ENCODE results near the gene PTCH2. TPM values are rescaled to one million over a fixed set of nuclear protein-coding genes. Genes with fewer than 3 reads are reported as not detected.

The PTCH2 gene
- total RNA-seq, 1 experiment from 2014 or later = 0.83 TPM

DNA sequence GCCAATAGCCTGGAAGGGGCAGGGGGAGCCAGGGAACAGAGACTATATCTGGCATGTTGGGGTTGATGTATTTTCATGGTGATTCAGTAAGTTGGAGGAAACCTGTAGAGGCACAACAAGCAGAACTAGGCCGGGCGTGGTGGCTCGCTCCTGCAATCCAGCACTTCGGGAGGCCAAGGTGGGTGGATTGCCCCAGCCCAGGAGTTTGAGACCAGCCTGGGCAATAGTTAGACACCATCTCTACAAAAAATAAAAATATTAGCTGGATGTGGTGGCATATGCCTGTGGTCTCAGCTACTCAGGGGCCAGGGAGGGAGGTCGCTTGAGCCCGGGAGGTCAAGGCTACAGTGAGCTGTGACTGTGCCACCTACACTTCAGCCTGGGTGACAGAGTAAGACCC, 10.1 kb upstream of the PTCH2 start:
- no peaks in the 10 kb centered on the region for H3K9me2 ChIP-seq (ENCODE audit: insufficient read depth)
- H3K27me3 ChIP-seq (ENCODE audit: insufficient read depth, low read depth) = no peaks in the 10 kb centered on the region
- intact Hi-C loops (cut with micrococcal nuclease; ENCODE audit: unreplicated experiment) = no loop called here
- TF ChIP-seq EZH2 (IDR thresholded peaks at IDR 0.05; ENCODE audit: low read depth) = no peak
- TF ChIP-seq, protein P1, sequence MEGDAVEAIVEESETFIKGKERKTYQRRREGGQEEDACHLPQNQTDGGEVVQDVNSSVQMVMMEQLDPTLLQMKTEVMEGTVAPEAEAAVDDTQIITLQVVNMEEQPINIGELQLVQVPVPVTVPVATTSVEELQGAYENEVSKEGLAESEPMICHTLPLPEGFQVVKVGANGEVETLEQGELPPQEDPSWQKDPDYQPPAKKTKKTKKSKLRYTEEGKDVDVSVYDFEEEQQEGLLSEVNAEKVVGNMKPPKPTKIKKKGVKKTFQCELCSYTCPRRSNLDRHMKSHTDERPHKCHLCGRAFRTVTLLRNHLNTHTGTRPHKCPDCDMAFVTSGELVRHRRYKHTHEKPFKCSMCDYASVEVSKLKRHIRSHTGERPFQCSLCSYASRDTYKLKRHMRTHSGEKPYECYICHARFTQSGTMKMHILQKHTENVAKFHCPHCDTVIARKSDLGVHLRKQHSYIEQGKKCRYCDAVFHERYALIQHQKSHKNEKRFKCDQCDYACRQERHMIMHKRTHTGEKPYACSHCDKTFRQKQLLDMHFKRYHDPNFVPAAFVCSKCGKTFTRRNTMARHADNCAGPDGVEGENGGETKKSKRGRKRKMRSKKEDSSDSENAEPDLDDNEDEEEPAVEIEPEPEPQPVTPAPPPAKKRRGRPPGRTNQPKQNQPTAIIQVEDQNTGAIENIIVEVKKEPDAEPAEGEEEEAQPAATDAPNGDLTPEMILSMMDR (conservative IDR thresholded peaks at IDR 0.05) = no peak
- no TSS peak for BruUV-seq (replicated peaks)
- H2AFZ ChIP-seq = no peak overlapping the region
- H3K9me3 ChIP-seq (ENCODE audit: insufficient read depth, low read depth) = no peaks in the 10 kb centered on the region
- H3K36me3 ChIP-seq (ENCODE audit: low read depth) = no peaks in the 10 kb centered on the region
- no peak overlapping the region for H3K27ac ChIP-seq
- ChIA-PET CTCF (no interaction called here), POLR2A (ENCODE audit: unreplicated experiment) (interaction anchor here (0.6 kb wide), 1 partner anchor 74 kb away, joined by 3 read pairs; no protein-coding TSS in a partner anchor)
- H4K20me1 ChIP-seq (ENCODE audit: insufficient read depth) = no peaks in the 10 kb centered on the region
- H3K4me2 ChIP-seq = no peak overlapping the region
- H3K4me1 ChIP-seq (replicated peaks; ENCODE audit: insufficient read depth) = no peaks in the 10 kb centered on the region
- no peaks in the 10 kb centered on the region for H3F3A ChIP-seq (ENCODE audit: insufficient read depth, low read depth)
- DNase-seq = no peak
- no peaks in the 10 kb centered on the region for H3K79me2 ChIP-seq (ENCODE audit: low read depth)
- H3K4me3 ChIP-seq = no peak overlapping the region

DNA sequence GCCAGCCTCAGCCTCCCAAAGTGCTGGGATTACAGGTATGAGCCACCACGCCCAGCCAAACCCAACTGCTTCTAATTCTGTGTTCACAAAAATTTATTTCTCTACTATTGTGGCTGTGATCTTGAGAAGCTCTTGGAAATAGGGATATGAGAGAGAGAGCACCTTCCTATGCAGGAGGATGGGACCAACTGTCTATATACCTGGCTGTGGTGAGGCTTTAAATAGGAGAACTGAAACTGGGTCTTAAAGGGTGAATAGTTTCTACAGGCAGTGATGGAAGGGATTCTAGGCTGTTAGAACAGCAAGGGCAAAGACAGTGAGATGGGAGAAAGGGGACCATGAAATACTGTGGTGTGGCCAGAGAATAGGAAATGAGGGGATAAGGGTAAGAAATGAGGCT, 8.3 kb upstream of the PTCH2 start:
- no peaks in the 10 kb centered on the region for H3K9me2 ChIP-seq (ENCODE audit: insufficient read depth)
- H3K4me3 ChIP-seq = no peak overlapping the region
- BruUV-seq (replicated peaks) = no TSS peak
- no peaks in the 10 kb centered on the region for H3K4me1 ChIP-seq (replicated peaks; ENCODE audit: insufficient read depth)
- no peak overlapping the region for H2AFZ ChIP-seq
- H3K4me2 ChIP-seq = no peak overlapping the region
- no peak overlapping the region for H3K27ac ChIP-seq
- ChIA-PET POLR2A (ENCODE audit: unreplicated experiment) (interaction anchor here (0.6 kb wide), 1 partner anchor 161 kb away, joined by 7 read pairs; the partner anchor contains the start of gene UROD), CTCF (no interaction called here)
- no peaks in the 10 kb centered on the region for H3K36me3 ChIP-seq (ENCODE audit: low read depth)
- no peaks in the 10 kb centered on the region for H4K20me1 ChIP-seq (ENCODE audit: insufficient read depth)
- intact Hi-C loops (cut with micrococcal nuclease; ENCODE audit: unreplicated experiment) = no loop called here
- H3K9me3 ChIP-seq (ENCODE audit: insufficient read depth, low read depth) = no peaks in the 10 kb centered on the region
- TF ChIP-seq EZH2 (IDR thresholded peaks at IDR 0.05; ENCODE audit: low read depth) = no peak
- TF ChIP-seq, protein P1 (conservative IDR thresholded peaks at IDR 0.05) = no peak
- no peak for DNase-seq
- H3K79me2 ChIP-seq (ENCODE audit: low read depth) = no peaks in the 10 kb centered on the region
- no peaks in the 10 kb centered on the region for H3F3A ChIP-seq (ENCODE audit: insufficient read depth, low read depth)
- H3K27me3 ChIP-seq (ENCODE audit: insufficient read depth, low read depth) = no peaks in the 10 kb centered on the region

DNA sequence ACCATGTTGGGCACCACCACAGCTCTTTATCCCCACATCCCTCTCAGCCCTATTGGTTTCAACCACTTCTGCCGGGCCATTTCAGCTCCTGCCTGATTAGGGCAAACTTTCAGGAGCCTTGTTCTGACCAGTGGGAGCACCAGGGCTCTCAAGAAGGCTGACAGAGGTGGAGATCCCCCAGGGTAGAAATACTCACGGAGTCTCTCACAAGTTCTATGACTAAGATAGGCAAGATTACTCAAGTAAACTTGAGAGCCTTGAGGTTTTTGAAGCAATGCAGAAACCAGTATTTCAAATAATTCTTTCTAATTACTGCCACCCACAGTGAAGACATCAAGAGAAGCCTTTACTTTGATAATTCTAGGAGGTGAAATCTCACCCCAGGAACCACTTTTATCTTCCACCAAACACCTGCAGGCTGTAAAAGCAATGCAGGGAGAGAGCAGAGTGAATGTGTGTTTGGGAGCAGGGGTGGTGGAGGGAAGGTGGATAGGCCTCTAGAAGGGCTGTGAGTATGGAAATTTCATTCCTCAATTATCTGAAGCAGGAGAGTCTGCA, 6.6 kb upstream of the PTCH2 start:
- H3K9me2 ChIP-seq (ENCODE audit: insufficient read depth) = no peaks in the 10 kb centered on the region
- H3K9me3 ChIP-seq (ENCODE audit: insufficient read depth, low read depth) = no peaks in the 10 kb centered on the region
- no peak overlapping the region for H3K27ac ChIP-seq
- ChIA-PET CTCF (no interaction called here), POLR2A (ENCODE audit: unreplicated experiment) (no interaction called here)
- no TSS peak for BruUV-seq (replicated peaks)
- intact Hi-C loops (cut with micrococcal nuclease; ENCODE audit: unreplicated experiment) = no loop called here
- H3K27me3 ChIP-seq (ENCODE audit: insufficient read depth, low read depth) = no peaks in the 10 kb centered on the region
- H3K36me3 ChIP-seq (ENCODE audit: low read depth) = no peaks in the 10 kb centered on the region
- no peaks in the 10 kb centered on the region for H3F3A ChIP-seq (ENCODE audit: insufficient read depth, low read depth)
- H3K4me3 ChIP-seq = no peak overlapping the region
- no peak overlapping the region for H3K4me2 ChIP-seq
- TF ChIP-seq EZH2 (IDR thresholded peaks at IDR 0.05; ENCODE audit: low read depth) = no peak
- TF ChIP-seq, protein P1 (conservative IDR thresholded peaks at IDR 0.05) = no peak
- H2AFZ ChIP-seq = no peak overlapping the region
- no peaks in the 10 kb centered on the region for H4K20me1 ChIP-seq (ENCODE audit: insufficient read depth)
- no peaks in the 10 kb centered on the region for H3K79me2 ChIP-seq (ENCODE audit: low read depth)
- no peak for DNase-seq
- no peaks in the 10 kb centered on the region for H3K4me1 ChIP-seq (replicated peaks; ENCODE audit: insufficient read depth)
